ENCODE results near the gene IPO13.

DNA sequence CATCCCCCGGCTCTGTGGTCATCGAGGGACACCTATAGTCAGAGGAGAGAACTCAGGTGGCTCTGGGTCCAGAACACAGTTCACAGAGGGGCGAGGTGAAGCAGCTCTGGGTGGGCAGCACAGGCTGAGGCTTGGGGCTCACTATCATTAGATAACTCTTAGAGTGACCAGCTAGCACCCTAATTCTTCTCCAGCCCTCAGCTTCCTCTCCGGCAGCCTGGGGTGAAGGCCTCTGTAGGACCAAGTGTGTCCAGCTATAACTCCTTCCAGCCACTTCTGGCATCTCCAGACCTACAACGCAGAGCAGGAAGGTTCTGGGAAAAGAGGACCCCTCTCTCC is 11.8 kb upstream of the IPO13 start:
- TF ChIP-seq, protein P1, sequence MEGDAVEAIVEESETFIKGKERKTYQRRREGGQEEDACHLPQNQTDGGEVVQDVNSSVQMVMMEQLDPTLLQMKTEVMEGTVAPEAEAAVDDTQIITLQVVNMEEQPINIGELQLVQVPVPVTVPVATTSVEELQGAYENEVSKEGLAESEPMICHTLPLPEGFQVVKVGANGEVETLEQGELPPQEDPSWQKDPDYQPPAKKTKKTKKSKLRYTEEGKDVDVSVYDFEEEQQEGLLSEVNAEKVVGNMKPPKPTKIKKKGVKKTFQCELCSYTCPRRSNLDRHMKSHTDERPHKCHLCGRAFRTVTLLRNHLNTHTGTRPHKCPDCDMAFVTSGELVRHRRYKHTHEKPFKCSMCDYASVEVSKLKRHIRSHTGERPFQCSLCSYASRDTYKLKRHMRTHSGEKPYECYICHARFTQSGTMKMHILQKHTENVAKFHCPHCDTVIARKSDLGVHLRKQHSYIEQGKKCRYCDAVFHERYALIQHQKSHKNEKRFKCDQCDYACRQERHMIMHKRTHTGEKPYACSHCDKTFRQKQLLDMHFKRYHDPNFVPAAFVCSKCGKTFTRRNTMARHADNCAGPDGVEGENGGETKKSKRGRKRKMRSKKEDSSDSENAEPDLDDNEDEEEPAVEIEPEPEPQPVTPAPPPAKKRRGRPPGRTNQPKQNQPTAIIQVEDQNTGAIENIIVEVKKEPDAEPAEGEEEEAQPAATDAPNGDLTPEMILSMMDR (IDR thresholded peaks at IDR 0.05; ENCODE audit: insufficient read depth, low read length, poor library complexity, severe bottlenecking), result no peak
- TF ChIP-seq EZH2phosphoT487 (conservative IDR thresholded peaks at IDR 0.05; ENCODE audit: low read length), result no peak

Data from SU-DHL-6 (cell line).